ENCODE measurements around the gene USHBP1.

USHBP1 gene

GRCh38 chr19:17214508-17215126 is 49.9 kb downstream of the USHBP1 start:
- TF ChIP-seq EZH2phosphoT487 (IDR thresholded peaks at IDR 0.05; ENCODE audit: low read length), result no peak
- no peak for TF ChIP-seq EZH2 (optimal IDR thresholded peaks at IDR 0.05; ENCODE audit: low read depth, low read length)
- TF ChIP-seq, protein P1, sequence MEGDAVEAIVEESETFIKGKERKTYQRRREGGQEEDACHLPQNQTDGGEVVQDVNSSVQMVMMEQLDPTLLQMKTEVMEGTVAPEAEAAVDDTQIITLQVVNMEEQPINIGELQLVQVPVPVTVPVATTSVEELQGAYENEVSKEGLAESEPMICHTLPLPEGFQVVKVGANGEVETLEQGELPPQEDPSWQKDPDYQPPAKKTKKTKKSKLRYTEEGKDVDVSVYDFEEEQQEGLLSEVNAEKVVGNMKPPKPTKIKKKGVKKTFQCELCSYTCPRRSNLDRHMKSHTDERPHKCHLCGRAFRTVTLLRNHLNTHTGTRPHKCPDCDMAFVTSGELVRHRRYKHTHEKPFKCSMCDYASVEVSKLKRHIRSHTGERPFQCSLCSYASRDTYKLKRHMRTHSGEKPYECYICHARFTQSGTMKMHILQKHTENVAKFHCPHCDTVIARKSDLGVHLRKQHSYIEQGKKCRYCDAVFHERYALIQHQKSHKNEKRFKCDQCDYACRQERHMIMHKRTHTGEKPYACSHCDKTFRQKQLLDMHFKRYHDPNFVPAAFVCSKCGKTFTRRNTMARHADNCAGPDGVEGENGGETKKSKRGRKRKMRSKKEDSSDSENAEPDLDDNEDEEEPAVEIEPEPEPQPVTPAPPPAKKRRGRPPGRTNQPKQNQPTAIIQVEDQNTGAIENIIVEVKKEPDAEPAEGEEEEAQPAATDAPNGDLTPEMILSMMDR (IDR thresholded peaks at IDR 0.05; ENCODE audit: low read length), result no peak
- Histone ChIP-seq H3K36me3 (replicated peaks; ENCODE audit: insufficient read depth, low read length) (no peaks in the 10 kb centered on the region), H3K4me1 (ENCODE audit: low read length) (peaks cover 8% of the 10 kb centered on the region; the same call in 1 of the 2 replicates), H3K79me2 (ENCODE audit: low read length) (0 out of 2 replicates have a peak, but pooled peaks cover 3% of the 10 kb centered on the region), H3F3A (ENCODE audit: insufficient read depth, low read length) (peaks cover 7% of the 10 kb centered on the region; the same call in 1 of the 2 replicates), H3K27me3 (replicated peaks; ENCODE audit: insufficient read depth, low read length) (no peaks in the 10 kb centered on the region), H3K4me3 (ENCODE audit: low read length) (peak overlapping the region; percentile 79), H3K9ac (ENCODE audit: low read length) (peak overlapping the region; percentile 85; the same call in 1 of the 2 replicates), H3K9me3 (replicated peaks; ENCODE audit: insufficient read depth, low read length) (no peaks in the 10 kb centered on the region), H2AFZ (ENCODE audit: low read length) (peak overlapping the region; percentile 77), H3K4me2 (ENCODE audit: low read depth, low read length) (peak overlapping the region; percentile 92), H4K20me1 (ENCODE audit: insufficient read depth, low read length) (no peaks in the 10 kb centered on the region), H3K9me2 (replicated peaks; ENCODE audit: insufficient read depth, low read length) (no peaks in the 10 kb centered on the region), H3K27ac (ENCODE audit: low read length) (peak overlapping the region; percentile 62; the same call in 1 of the 2 replicates)
- DNase-seq, result no peak

DNA sequence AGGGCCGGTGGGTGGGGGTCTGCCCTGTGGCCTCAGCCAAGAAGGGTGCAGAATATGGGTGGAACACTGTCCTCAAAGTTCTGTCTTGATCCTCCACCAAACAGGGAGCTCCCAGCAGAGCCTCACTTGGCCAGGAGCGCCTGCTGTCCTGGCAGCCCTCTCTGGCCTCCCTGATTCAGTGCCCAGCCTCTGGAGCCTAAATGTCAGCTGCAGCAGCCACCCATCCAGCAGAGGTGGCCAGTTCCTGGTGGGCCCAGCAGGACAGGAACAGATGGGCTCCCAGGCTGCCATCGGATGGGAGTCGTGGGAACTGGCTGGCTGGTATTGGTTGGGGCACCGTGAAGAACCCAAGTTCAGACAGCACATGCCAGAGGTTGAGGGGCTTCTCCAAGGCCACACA is 51.2 kb downstream of the USHBP1 start:
- H3K9me3 ChIP-seq (replicated peaks; ENCODE audit: insufficient read depth, low read length), result no peaks in the 10 kb centered on the region
- TF ChIP-seq EZH2phosphoT487 (IDR thresholded peaks at IDR 0.05; ENCODE audit: low read length) (no peak), EZH2 (optimal IDR thresholded peaks at IDR 0.05; ENCODE audit: low read depth, low read length) (no peak)
- H3K27ac ChIP-seq (ENCODE audit: low read length), result no peak overlapping the region
- H3K27me3 ChIP-seq (replicated peaks; ENCODE audit: insufficient read depth, low read length), result no peaks in the 10 kb centered on the region
- H3K4me3 ChIP-seq (ENCODE audit: low read length), result no peak overlapping the region
- no peaks in the 10 kb centered on the region for H3K36me3 ChIP-seq (replicated peaks; ENCODE audit: insufficient read depth, low read length)
- peaks cover 8% of the 10 kb centered on the region; the same call in 1 of the 2 replicates for H3K4me1 ChIP-seq (ENCODE audit: low read length)
- no peaks in the 10 kb centered on the region for H4K20me1 ChIP-seq (ENCODE audit: insufficient read depth, low read length)
- peaks cover 7% of the 10 kb centered on the region; the same call in 1 of the 2 replicates for H3F3A ChIP-seq (ENCODE audit: insufficient read depth, low read length)
- no peak for DNase-seq
- no peak overlapping the region for H2AFZ ChIP-seq (ENCODE audit: low read length)
- H3K9ac ChIP-seq (ENCODE audit: low read length), result no peak overlapping the region
- H3K79me2 ChIP-seq (ENCODE audit: low read length), result 0 out of 2 replicates have a peak, but pooled peaks cover 3% of the 10 kb centered on the region
- no peak overlapping the region for H3K4me2 ChIP-seq (ENCODE audit: low read depth, low read length)
- H3K9me2 ChIP-seq (replicated peaks; ENCODE audit: insufficient read depth, low read length), result no peaks in the 10 kb centered on the region

DNA sequence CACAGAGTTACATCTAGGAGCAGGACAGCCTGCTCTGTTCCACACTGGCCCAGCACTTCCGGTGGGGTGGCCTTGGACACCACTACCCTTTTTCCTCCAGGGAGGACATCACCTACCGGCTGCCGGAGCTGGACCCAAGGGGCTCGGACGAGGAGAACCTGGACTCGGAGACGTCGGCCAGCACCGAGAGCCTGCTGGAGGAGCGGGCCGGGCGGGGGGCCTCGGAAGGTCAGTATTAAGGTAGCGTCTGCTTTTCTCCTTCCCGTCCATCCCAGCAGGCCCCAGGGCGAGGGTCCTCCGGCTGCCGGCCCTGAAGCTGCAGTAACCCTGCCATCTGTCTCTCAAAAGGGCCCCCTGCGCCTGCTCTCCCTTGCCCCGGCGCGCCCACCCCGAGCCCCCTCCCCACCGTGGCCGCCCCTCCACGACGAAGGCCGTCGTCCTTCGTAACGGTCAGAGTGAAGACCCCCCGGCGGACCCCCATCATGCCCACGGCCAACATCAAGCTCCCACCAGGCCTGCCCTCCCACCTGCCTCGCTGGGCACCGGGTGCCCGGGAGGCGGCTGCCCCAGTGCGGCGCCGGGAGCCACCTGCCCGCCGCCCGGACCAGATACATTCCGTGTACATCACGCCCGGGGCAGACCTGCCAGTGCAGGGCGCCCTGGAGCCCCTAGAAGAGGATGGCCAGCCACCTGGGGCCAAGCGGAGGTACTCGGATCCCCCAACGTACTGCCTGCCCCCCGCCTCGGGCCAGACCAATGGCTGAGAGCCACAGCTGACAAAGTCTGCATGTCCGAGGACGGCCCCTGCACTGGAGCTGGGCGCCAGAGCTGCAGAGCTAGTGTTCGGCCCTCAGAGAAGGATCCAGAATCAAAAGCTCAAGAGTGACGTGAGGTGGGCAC is 52.7 kb downstream of the USHBP1 start:
- DNase-seq, result no peak
- Histone ChIP-seq H3K4me1 (ENCODE audit: low read length) (peaks cover 8% of the 10 kb centered on the region; the same call in 1 of the 2 replicates), H3K9me2 (replicated peaks; ENCODE audit: insufficient read depth, low read length) (no peaks in the 10 kb centered on the region), H3K9me3 (replicated peaks; ENCODE audit: insufficient read depth, low read length) (no peaks in the 10 kb centered on the region), H3K27me3 (replicated peaks; ENCODE audit: insufficient read depth, low read length) (no peaks in the 10 kb centered on the region), H3F3A (ENCODE audit: insufficient read depth, low read length) (peaks cover 7% of the 10 kb centered on the region; the same call in 1 of the 2 replicates), H3K4me3 (ENCODE audit: low read length) (no peak overlapping the region), H2AFZ (ENCODE audit: low read length) (no peak overlapping the region), H3K79me2 (ENCODE audit: low read length) (0 out of 2 replicates have a peak, but pooled peaks cover 3% of the 10 kb centered on the region), H3K9ac (ENCODE audit: low read length) (no peak overlapping the region), H3K36me3 (replicated peaks; ENCODE audit: insufficient read depth, low read length) (no peaks in the 10 kb centered on the region), H3K27ac (ENCODE audit: low read length) (no peak overlapping the region), H4K20me1 (ENCODE audit: insufficient read depth, low read length) (no peaks in the 10 kb centered on the region), H3K4me2 (ENCODE audit: low read depth, low read length) (no peak overlapping the region)
- TF ChIP-seq EZH2phosphoT487 (IDR thresholded peaks at IDR 0.05; ENCODE audit: low read length) (no peak), EZH2 (optimal IDR thresholded peaks at IDR 0.05; ENCODE audit: low read depth, low read length) (no peak)
- TF ChIP-seq, protein P1 (IDR thresholded peaks at IDR 0.05; ENCODE audit: low read length), result no peak
